GM19328 (cell line): ENCODE results near the gene MYO1H.
"Not testable (repeated sequence)": the region's sequence is repeated elsewhere in the genome, so short reads cannot be mapped to it uniquely, and the experiment has no call there.

ENCODE experiments used
- ATAC-seq: cut with Tn5 transposase; IDR thresholded peaks from one replicate; pipeline ENCODE4 v1.9.1; 2021; ENCODE audit warnings: mild to moderate bottlenecking, moderate library complexity; ENCODE audit not compliant: unreplicated experiment

MYO1H gene

GRCh38 chr12:109467978-109468676 lies 120.4 kb downstream of the MYO1H start:
- no peak for ATAC-seq

GRCh38 chr12:109469517-109469916 lies 121.8 kb downstream of the MYO1H start:
- ATAC-seq, result no peak

- no peak for ATAC-seq
Measured at GRCh38 chr12:109473006-109473405, 125.3 kb downstream of the MYO1H start.

GRCh38 chr12:109473526-109474270 lies 126.0 kb downstream of the MYO1H start:
- not testable (repeated sequence) for ATAC-seq

- ATAC-seq, result no peak
Measured at GRCh38 chr12:109475121-109475520, 127.4 kb downstream of the MYO1H start.

- ATAC-seq, result no peak
Measured at GRCh38 chr12:109475993-109476806, 128.5 kb downstream of the MYO1H start.

- no peak for ATAC-seq
Measured at GRCh38 chr12:109476807-109477184, 129.1 kb downstream of the MYO1H start.

GRCh38 chr12:109477185-109477962 lies 129.7 kb downstream of the MYO1H start, which contains the start of the genes KCTD10 and UBE3B:
TSS of gene KCTD10 (minus strand) at chr12:109477300. CDS start at chr12:109477262, 38 bp downstream.
TSS of gene UBE3B (plus strand) at chr12:109477634. CDS start at chr12:109483552, 5,918 bp downstream.
- ATAC-seq, result peak; percentile 83

- no peak for ATAC-seq
Measured at GRCh38 chr12:109477963-109478315, 130.2 kb downstream of the MYO1H start.

- no peak for ATAC-seq
Measured at GRCh38 chr12:109479761-109480160, 132.1 kb downstream of the MYO1H start.

- no peak for ATAC-seq
Measured at GRCh38 chr12:109480356-109480755, 132.7 kb downstream of the MYO1H start.

GRCh38 chr12:109481863-109482262 lies 134.2 kb downstream of the MYO1H start:
- ATAC-seq, result no peak

GRCh38 chr12:109482491-109482890 lies 134.8 kb downstream of the MYO1H start:
- no peak for ATAC-seq

GRCh38 chr12:109482894-109483293 lies 135.2 kb downstream of the MYO1H start:
- no peak for ATAC-seq

- no peak for ATAC-seq
Measured at GRCh38 chr12:109483346-109483745, 135.6 kb downstream of the MYO1H start.

- no peak for ATAC-seq
Measured at GRCh38 chr12:109485201-109485600, 137.5 kb downstream of the MYO1H start.

GRCh38 chr12:109487181-109488050 lies 139.7 kb downstream of the MYO1H start:
- no peak for ATAC-seq

GRCh38 chr12:109488051-109488665 lies 140.5 kb downstream of the MYO1H start:
- ATAC-seq, result no peak
